Measurements from ENCODE around the gene AAK1. TPM values are rescaled to one million over a fixed set of nuclear protein-coding genes. Genes with fewer than 3 reads are reported as not detected.

The AAK1 gene
- polyA plus RNA-seq, 3 donors, result 9.8 to 18.9 (median 10.8) TPM

DNA sequence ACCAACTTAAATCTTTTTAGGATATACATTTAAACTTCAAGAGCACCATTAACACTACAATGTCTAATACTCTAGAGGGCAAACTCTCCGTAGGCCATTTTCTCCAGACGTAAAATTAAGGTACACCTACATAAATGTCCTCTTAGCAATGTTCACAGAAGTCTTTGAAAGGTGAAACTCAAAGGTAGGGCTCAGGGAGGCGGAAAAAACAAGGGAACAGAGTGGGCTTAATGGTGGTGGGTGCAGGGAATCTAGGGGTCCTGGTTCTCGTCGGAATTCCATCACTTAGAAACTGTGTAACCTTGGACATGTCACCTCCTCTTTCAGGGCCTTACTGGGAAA, 207.0 kb downstream of the AAK1 start:
- peaks cover 41% of the 10 kb centered on the region for H3K4me1 Mint-ChIP-seq
- no peaks in the 10 kb centered on the region for H3K36me3 Mint-ChIP-seq
- H4K20me1 ChIP-seq (ENCODE audit: insufficient read depth, low read length), result no peaks in the 10 kb centered on the region

DNA sequence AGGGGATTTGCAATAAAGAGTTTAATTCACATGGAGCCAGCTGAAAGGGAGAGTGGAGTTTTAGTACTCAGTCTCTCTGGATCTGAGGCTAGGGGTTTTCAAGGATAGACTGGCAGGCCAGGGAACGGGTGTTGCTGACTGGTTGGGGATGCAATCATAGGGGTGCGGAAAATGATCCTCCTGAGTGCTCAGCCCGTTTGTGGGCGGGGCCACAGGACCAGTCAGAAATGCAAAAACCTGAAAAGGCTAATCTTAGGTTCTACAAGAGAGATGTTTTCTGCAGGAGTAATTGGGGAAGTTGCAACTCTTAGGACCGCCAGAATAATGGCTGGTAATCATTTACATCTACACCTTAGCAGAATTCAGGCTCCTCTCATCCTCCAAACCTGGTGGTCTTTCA, 208.8 kb downstream of the AAK1 start:
- TF ChIP-seq CTCF (IDR thresholded peaks at IDR 0.05), result no peak
- peak overlapping the region in 2 of 7 donors; percentile 38 to 52 for H3K27ac Mint-ChIP-seq
- no peak overlapping the region for H3K4me2 ChIP-seq (replicated peaks; ENCODE audit: extremely low read depth, low read length, poor library complexity, severe bottlenecking)
- no peaks in the 10 kb centered on the region for H3K27me3 ChIP-seq (ENCODE audit: control insufficient read depth in 2 of 2, insufficient read depth in 2 of 2, low read length in 2 of 2)
- no peak overlapping the region for H3K9ac ChIP-seq (ENCODE audit: insufficient read depth, low read length, poor library complexity, severe bottlenecking)
- peaks cover 17% of the 10 kb centered on the region for H3K79me2 ChIP-seq (ENCODE audit: insufficient read depth, low read length)
- 60% methylated on average over 3 of the region's 5 CpGs for WGBS (ENCODE audit: insufficient coverage)
- peaks cover 41% of the 10 kb centered on the region for H3K4me1 Mint-ChIP-seq
- H4K20me1 ChIP-seq (ENCODE audit: insufficient read depth, low read length), result no peaks in the 10 kb centered on the region
- intact Hi-C loops (cut with micrococcal nuclease), result loop anchor here (5.0 kb wide), 1 partner anchor 47 kb away; the partner anchor contains the start of gene GFPT1 (in 2 of the 2)
- H3K9me3 Mint-ChIP-seq, result peaks cover 3 to 6% (median 5%) of the 10 kb centered on the region in 7 donors
- no peak overlapping the region for H2AFZ ChIP-seq (ENCODE audit: insufficient read depth, low read depth, low read length, poor library complexity, severe bottlenecking)
- H3K27me3 Mint-ChIP-seq (ENCODE audit: low read depth in 3 of 3), result no peaks in the 10 kb centered on the region
- H3K4me3 ChIP-seq (replicated peaks in 1 of 3; ENCODE audit: low read depth in 2 of 3, low read length in 3 of 3), result no peak overlapping the region
- DNase-seq, result no peak
- H3K27ac ChIP-seq (ENCODE audit: low read depth in 1 of 2, low read length in 2 of 2), result no peak overlapping the region
- no peak overlapping the region for H3K4me3 Mint-ChIP-seq
- peaks cover 25 to 31% of the 10 kb centered on the region in 2 donors for H3K4me1 ChIP-seq (ENCODE audit: control insufficient read depth in 1 of 2, insufficient read depth in 2 of 2, low read length in 2 of 2)
- H3K9me3 ChIP-seq (replicated peaks in 1 of 2; ENCODE audit: control insufficient read depth in 1 of 2, insufficient read depth in 1 of 2, low read length in 2 of 2), result peaks cover 0 to 3% of the 10 kb centered on the region in 2 donors
- peaks cover 13 to 19% of the 10 kb centered on the region in 2 donors for H3K36me3 ChIP-seq (replicated peaks in 1 of 2; ENCODE audit: control insufficient read depth in 1 of 2, insufficient read depth in 2 of 2, low read length in 2 of 2)
- peaks cover 10 to 11% of the 10 kb centered on the region in 2 donors for H3K36me3 Mint-ChIP-seq

More for the DNA sequence above, 207.0 kb downstream of the AAK1 start:
- Histone ChIP-seq H3K27ac (ENCODE audit: low read depth in 1 of 2, low read length in 2 of 2) (peak overlapping the region; percentile 96 to 97), H3K4me3 (replicated peaks in 1 of 3; ENCODE audit: low read depth in 2 of 3, low read length in 3 of 3) (peak overlapping the region; percentile 58 to 84 (median 60)), H3K9me3 (replicated peaks in 1 of 2; ENCODE audit: control insufficient read depth in 1 of 2, insufficient read depth in 1 of 2, low read length in 2 of 2) (peaks cover 0 to 3% of the 10 kb centered on the region in 2 donors), H3K36me3 (replicated peaks in 1 of 2; ENCODE audit: control insufficient read depth in 1 of 2, insufficient read depth in 2 of 2, low read length in 2 of 2) (peaks cover under 1% of the 10 kb centered on the region in 2 donors), H3K9ac (ENCODE audit: insufficient read depth, low read length, poor library complexity, severe bottlenecking) (peak overlapping the region; percentile 88), H3K4me2 (replicated peaks; ENCODE audit: extremely low read depth, low read length, poor library complexity, severe bottlenecking) (peak overlapping the region; percentile 79), H3K4me1 (ENCODE audit: control insufficient read depth in 1 of 2, insufficient read depth in 2 of 2, low read length in 2 of 2) (peaks cover 25 to 31% of the 10 kb centered on the region in 2 donors), H3K27me3 (ENCODE audit: control insufficient read depth in 2 of 2, insufficient read depth in 2 of 2, low read length in 2 of 2) (no peaks in the 10 kb centered on the region), H3K79me2 (ENCODE audit: insufficient read depth, low read length) (peaks cover 17% of the 10 kb centered on the region), H2AFZ (ENCODE audit: insufficient read depth, low read depth, low read length, poor library complexity, severe bottlenecking) (peak overlapping the region; percentile 94)
- intact Hi-C loops (cut with micrococcal nuclease), result loop anchor here (5.0 kb wide), 1 partner anchor 49 kb away; the partner anchor contains the start of gene GFPT1 (in 2 of the 2)
- no peak for TF ChIP-seq CTCF (IDR thresholded peaks at IDR 0.05)
- 4% methylated on average over 3 of the region's 5 CpGs for WGBS (ENCODE audit: insufficient coverage)
- no peak for DNase-seq
- no peaks in the 10 kb centered on the region for H3K27me3 Mint-ChIP-seq (ENCODE audit: low read depth in 3 of 3)
- peaks cover 3 to 10% (median 6%) of the 10 kb centered on the region in 7 donors for H3K9me3 Mint-ChIP-seq
- H3K4me3 Mint-ChIP-seq, result peak overlapping the region; percentile 93 to 99
- H3K27ac Mint-ChIP-seq, result peak overlapping the region; percentile 96 to 100 (median 98)

Measured in CD14-positive monocyte (primary cell).